GM18868 (cell line): ENCODE data around the gene LINGO4.
A peak's percentile ranks its signal among the peaks of the same experiment; 100 is the strongest.
"Not testable (repeated sequence)": the region's sequence is repeated elsewhere in the genome, so short reads cannot be mapped to it uniquely, and the experiment has no call there.

Source experiments
- ATAC-seq: cut with Tn5 transposase; IDR thresholded peaks from one replicate; pipeline ENCODE4 v1.9.1; 2021; ENCODE audit warnings: mild to moderate bottlenecking, moderate library complexity; ENCODE audit not compliant: unreplicated experiment

LINGO4 gene

DNA sequence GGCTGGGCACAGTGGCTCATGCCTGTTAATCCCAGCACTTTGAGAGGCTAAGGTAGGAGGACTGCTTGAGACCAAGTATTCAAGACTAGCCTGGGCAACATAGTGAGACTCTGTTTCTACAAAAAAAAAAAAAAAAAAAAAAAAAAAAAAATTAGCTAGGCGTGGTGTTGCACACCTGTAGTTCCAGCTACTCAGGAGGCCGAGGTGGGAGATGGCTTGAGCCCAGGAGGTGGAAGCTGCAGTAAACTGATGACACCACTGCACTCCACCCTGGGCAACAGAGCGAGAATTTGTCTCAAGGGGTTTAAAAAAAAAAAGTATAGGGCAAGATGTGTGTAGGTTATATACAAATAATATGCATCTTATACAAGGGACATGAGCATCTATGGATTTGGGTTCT, 17.5 kb downstream of the LINGO4 start:
- no peak for ATAC-seq

DNA sequence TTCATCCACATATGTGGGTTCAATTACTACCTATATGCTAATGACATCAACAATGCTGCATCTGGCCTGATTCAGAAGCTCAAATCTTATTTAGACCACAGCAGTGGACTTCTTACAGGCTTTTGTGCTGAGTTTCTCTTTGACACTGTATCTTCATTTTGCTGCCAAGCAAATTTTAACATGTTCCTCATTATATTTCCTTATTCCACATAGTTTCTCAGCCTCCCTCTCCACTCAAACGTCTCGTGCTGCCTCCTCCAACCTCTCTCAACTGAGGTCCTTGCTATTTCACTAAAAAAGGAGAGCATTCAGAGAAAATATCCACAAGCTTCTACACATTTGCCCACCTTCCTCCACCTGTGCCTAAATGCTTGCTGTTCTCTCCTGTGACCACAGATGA, 21.4 kb downstream of the LINGO4 start:
- no peak for ATAC-seq

DNA sequence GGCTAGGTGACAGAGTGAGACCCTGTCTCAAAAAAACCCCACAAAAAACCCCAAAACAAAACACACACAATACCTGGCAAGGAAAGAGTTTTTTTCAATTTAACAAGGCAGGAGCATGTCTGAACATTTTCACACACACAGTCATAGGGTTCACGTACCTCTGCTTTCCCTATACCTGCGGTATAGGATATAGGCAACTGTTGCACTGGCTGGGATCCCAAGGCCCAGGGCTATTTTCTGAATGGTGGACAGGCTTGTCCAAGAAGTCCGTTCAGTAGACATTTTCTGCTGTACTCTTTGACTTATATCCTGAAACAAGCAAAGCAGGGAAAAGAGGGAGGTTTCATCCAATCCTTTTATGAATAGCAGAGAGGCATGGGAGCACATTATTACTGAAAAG, 22.5 kb downstream of the LINGO4 start:
- no peak for ATAC-seq

DNA sequence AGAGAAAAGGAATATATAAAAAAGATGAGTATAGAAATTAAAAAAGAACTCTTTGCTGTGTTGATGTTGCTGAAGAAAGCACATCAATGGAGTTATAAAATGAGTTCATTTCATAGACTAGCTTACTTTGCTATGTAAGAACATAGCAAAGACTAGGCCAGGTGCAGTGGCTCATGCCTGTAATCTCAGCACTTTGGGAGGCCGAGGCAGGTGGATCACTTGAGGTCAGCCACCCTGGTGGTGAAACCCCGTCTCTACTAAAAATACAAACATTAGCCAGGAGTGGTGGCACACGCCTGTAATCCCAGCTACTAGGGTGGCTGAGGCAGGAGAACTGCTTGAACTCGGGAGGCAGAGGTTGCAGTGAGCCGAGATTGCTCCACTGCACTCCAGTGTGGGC, 23.2 kb downstream of the LINGO4 start:
- not testable (repeated sequence) for ATAC-seq

DNA sequence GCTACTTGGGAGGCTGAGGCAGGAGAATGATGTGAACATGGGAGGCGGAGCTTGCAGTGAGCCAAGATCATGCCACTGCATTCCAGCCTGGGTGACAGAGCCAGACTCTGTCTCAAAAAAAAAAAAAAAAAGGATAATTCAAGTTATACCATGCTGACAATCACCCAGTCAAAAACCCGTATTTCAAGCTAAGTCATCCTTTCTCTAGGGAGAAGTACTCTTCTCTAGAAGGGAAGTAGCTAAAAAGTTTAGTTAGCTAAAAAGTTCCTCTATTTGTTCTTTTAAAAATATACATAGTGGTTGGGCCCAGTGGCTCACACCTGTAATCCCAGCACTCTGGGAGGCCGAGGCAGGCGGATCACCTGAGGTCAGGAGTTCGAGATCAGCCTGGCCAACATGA, 24.5 kb downstream of the LINGO4 start:
- not testable (repeated sequence) for ATAC-seq

DNA sequence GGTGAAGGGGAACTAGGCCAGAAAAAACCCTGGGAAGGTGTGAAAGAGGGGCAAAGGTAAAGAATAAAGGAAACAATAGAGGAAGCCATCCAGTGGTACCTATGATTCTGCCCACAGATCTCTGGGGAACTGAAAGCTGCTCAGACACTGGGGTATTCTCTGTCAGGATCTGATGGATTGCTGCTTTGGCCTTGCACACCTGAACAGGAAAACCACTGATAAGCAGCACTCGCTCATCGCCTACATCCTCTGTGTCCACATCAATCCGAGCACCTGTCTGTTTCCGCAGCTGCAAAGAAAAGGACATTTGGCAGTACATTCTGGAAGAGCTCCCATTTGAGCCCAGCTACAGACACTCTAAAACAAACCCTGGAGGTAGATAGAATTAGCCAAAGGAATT, 25.4 kb downstream of the LINGO4 start:
- no peak for ATAC-seq

DNA sequence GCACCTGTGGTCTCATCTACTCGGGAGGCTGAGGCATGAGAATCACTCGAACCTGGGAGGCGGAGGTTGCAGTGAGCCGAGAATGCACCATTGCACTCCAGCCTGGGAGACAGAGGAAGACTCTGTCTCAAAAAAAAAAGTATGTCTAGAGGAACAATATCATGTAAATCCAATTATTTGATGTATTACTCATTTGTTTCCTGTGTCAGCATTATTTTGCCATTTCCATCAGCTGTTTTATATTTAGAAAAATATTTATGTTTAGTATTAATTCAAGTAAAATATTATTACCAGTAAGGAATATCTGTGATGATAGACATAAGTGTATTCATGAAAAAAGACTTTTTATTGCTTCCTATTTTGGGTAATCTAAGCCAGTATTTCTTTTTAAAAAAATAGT, 27.9 kb downstream of the LINGO4 start:
- ATAC-seq: no peak

DNA sequence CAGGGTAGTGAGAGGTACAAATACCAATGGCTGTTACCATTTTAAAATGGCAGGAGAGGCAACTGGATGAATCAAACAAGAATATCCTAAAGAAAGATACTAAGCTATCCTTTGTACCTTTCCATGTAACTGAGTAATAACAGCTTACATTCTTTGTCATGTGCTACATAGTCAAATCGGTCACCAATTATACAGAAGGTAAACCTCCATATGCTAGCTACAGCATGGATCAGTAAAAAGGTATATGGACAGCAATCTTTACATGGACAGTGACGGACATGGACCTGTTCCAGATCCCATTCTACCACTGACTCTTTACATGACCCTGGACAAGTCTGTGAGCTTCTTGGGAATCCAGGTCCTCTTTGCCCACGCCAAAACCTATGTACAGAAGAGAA, 28.6 kb downstream of the LINGO4 start:
- no peak for ATAC-seq

DNA sequence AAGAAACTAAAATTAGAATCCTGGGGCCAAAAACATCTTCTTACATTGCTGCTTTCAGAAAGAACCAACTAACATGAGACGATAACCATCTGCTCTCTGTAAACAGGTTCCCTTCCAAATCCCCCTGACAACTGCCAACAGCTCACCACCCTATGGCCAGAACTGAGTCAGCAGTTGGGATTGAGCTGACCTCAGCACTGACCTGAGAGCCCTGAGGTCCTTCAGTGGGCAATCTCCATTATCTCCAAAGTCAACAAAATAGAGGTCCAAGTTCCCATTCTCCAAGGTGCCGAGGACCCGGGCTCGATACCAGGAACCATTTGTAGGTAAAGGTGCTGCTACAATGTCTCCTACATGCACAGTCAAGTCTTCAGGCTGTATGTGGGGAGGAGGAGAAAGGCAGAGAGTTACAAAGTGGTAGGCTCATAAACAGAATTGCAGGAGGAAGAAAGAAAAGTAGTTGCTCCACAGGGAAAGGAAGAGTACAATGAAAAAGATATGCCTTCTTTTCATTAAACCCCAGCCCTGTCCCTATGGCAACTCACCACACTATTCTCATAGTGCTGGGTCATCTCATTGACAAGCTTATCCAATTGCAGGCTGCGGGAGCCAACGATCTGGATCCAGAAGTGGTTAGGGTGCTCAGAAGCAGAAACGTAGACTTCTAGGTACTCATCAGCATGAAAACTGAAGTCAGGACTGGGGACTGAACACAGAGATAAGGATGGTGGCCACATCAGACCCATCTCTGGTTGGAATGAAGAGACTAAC, 29.1 kb downstream of the LINGO4 start:
- no peak for ATAC-seq

DNA sequence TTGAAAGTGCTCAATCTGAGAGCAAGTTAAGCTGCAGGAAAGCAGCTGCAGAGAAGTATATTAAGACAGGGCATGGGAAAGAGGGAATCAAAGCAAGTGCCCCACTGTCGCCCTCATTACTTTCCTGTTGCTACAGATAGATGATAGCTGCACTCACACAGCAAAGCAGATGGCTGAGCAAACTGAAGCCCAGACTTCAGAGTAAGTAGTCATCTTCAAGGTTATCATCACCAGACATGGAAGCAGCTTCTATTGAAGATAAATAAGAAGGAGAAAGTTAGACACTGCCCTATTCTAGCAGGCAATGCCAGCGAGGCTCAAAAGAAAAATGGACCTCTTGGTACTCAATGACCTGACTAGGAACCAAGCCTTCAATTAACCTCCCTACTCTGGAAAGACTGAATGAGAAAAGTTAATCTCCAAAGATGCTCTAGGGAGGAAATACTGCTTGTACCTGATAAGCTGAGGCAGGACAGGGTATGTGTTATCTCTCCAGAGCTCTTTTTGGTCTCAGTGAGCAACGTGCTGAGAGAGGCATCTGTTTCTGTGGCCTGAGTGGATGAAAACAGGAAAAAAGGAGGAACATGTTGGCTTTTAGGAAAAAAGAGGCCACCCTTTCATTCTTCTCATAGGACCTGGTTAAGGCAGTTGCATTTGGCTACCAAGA, 30.8 kb downstream of the LINGO4 start:
- ATAC-seq: no peak

DNA sequence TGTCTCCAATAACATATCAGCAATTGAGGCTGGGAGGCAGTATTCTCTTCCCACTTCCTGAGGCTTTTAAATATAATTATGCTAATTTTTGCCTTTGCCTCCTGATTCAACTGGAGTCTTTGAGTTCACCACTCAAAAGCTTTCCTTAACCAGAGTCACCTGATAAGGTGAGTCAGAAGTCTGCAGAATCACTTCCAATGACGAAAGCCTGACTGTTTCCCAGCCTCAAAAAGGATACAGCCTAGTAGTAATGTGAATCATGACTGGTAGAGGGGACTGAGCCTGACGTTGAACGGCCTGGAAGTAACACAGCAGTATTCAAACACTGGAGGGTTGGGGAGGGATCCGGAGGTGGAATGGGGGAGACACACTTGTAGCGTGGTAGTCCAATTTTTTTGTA, 31.5 kb downstream of the LINGO4 start:
- ATAC-seq: no peak

DNA sequence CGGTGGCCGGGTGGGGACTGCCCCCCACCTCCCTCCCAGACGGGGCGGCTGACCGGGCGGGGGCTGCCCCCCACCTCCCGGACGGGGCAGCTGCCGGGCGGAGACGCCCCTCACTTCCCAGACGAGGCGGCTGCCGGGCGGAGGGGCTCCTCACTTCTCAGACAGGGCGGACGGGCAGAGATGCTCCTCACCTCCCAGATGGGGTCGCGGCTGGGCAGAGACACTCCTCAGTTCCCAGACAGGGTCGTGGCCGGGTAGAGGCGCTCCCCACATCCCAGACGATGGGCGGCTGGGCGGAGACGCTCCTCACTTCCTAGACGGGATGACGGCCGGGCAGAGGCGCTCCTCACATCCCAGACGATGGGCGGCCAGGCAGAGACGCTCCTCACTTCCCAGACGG, 35.9 kb downstream of the LINGO4 start:
- ATAC-seq: not testable (repeated sequence)

DNA sequence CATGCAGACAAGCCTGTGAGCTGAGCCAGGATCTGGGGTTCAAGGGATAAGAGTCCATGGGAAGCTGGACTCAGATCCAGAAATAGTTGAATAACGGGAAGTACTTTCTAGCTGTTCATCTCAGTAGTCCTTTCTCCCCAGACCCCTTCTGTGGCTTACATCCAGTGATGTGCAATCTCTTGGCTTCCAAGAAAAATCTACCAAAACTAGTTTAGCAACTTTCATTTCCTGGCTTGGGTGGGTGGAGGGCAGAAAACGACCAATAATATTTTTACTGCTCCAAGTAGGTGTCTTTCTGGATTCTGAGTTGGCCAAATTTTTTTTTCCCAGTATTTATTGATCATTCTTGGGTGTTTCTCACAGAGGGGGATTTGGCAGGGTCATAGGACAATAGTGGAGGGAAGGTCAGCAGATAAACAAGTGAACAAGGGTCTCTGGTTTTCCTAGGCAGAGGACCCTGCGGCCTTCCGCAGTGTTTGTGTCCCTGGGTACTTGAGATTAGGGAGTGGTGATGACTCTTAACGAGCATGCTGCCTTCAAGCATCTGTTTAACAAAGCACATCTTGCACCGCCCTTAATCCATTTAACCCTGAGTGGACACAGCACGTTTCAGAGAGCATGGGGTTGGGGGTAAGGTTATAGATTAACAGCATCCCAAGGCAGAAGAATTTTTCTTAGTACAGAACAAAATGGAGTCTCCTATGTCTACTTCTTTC, 36.7 kb downstream of the LINGO4 start:
- not testable (repeated sequence) for ATAC-seq

DNA sequence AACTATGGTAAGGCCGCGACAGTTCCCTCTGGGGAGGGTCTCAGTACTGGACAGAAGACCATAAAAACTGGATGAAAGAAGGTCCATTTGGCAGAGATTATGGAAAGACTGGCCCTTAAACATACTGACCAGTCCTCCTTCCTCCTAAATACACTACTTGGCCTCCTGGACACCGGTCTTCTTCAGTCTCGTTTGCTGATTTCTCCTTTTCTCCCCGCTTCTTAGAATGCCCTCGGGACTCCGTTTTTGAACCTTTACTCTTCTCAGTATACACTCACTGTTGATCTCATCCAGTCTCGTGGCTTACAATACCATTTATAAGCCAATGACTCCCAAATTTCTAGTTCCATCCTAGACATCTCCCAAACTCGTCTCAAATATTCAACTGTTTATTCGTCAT, 41.2 kb downstream of the LINGO4 start:
- no peak for ATAC-seq

DNA sequence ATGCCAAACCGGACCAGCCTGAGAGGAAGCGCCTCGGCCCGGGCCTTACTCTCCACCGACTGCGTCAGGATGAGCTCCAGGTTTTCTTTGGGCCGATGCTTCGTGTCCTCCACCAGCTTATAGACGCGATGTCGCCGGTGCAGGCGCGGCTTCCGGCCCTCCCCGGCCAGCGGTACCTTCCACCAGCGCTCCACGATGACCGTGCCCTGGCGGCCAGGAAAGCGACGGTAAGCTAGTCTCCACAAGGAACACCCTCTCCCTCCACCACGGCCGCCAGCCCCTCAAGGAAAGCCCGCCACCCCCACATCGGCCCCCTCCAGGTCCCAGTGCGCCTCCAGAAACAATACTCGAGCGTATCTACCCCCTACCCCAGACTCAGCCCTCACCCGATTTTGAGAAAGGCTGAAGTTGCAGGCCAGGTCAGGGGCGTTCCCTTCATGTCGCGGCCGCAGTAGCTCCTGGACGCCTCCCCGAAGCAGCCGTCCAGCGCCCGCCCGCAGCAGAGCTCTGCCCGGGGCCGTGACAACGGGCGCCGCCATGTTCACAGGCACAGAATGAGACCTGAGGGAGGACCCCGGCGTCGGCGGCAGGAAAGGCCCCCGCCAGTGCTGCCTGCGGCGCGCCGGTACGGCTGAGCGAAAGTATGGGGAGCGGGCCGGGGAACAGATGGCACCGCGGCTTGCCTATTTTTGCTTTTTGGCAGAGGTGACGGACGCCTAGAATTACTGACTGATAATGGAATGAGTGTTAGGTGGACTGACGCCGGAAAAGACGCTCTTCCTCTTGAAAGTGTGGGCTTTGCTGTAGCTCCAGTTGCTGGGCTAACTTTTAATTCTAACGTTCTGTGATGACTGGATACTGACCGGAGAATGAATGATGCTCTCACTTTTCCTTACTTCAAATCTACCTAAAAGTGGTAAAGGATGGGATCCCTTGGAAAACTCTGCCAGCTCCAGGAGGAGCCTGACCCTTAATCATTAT, 42.0 kb downstream of the LINGO4 start, which contains the start of gene MRPL9:
MRPL9 (minus strand) TSS at position 556 of the 981 bp plus-strand sequence; CDS start at position 539, 17 bp downstream.
- ATAC-seq: peak; percentile 94

DNA sequence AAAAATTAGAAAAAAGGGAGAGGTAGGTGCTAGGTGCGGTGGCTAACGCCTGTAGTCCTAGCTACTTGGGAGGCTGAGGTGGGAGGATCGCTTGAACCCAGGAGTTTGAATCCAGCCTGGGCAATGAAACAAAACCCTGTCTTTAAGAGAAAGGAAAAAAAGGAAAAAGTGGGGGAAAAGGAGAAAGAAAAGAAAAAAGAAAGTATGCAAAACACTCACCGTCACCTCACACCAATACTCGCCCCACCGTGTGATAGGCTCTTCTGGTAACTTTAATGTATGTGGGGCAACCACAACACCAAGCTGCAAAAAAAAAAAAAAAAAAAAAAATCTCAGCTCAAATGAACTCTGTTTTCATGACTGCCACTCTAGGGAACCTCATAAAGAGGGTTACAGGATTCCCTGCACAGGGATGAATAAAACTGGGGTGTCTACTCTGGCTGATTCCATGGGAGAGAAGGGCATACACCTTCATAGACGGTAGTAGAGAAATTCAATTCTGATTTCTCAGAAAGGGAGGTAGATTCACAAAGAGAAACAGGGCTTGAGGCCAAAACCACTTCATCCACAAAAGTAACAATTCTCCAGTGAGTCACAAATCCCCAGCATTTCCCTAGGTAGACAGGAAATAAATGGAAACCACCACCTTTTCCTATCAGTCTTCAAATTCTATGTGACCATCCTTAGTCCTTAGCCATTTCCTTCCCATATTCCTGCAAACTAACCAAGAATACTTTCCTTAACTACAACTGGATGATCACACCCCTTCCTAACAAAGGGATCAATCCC, 44.4 kb downstream of the LINGO4 start:
- no peak for ATAC-seq

DNA sequence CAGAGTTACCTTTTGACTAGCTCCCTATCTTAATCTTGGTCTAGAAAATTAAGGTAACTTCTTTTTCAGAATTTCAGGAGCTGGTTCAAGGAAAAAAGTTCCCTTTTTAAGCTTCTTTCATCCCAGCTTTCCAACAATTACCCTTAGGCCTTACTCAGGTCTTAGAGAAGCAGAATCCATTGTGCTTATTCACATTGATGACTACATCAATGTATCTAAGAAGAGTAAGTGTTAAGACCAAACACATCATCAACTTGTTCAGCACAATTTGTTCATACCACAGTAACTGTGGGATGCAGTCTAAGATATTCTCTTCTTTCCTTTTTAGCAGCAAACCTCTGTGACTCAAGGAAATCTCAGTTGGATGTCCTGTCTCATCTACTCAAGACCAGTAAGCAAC, 46.0 kb downstream of the LINGO4 start:
- ATAC-seq: no peak

DNA sequence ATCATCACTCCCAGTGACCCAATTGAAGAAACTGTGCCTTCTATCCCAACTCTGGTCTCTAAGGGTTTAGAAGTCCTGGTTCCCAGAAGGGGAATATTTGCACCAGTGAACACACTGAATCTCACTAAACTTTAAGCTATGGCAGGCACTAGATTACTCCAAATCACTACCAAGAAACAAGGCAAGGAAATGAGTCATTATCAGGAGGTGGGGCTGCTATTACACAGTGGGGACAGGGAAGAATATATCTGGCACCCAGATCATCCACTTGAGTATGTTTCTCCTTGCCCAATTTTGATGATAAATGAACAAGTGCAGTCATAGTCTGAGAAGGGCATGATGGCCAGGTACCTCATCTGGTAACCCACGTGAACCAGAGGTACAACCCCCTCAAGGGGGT, 48.9 kb downstream of the LINGO4 start:
- no peak for ATAC-seq
